Measurements from ENCODE around the gene MESD.

Gene MESD

DNA sequence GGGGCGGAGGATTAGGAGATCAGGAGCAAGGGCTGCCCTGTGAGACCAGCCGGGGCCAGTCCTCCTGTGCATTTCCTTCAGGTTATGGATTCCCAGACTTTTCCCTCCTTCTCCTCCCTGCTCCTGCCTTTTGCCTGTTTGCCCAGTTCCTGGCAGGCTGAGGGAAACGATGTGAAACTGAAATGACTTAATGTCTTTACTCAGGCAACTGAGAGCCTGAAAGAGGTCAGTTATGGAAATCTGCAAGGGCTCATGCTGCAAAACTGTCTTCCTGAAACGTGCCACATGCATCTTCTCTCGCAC lies 57.2 kb downstream of the MESD start:
- DNase-seq, result no peak

DNA sequence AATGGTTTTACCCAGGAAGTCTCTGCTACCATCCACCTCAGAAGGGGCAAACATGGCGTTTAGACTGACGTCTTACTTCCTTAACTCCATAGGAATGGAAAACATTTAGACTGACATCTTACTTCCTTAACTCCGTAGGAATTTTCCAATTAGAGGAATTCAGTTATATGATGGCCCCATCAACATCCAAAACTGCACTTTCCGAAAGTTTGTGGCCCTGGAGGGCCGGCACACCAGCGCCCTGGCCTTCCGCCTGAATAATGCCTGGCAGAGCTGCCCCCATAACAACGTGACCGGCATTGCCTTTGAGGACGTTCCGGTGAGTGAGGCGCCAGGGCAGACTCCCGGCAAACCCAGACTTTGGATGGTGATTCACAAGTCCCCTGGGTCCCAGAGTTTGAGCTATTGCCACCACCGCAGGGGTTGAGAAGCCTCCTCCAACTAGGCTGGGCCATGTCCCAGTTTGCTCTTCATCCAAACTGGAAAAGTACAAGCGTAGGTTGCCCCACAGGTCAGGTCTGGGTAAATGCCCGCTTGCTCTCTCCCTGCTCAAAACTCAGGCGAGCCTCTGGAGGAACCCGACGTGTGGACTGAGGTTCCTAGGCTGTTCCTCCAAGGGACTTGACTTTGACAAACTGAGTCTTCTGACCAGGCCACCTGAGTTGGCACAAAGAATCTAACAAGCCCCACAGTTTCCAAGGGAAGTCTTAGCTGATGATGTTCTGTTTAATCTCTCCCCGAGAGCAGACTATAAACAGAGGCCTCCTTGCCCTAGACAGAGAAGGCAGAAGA lies 57.7 kb downstream of the MESD start:
- no peak for DNase-seq

DNA sequence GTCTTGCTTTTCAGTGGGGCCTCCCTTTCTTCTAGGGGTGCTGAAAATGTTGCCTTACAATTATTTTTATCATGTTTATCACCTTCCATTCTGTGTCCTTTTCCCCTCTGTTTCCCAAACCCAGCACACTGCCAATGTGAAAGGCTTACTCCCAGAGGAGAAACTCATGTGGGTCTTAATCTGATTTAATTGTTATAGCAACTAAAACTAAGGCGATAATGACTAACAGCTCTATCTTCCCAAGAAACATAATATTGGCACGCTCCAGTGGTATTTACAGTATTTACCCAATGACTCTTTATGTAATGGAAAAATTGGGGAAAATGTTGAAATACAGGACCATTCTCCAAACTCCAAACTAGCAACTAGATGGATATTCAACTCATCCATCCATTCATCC lies 58.4 kb downstream of the MESD start:
- DNase-seq, result no peak

DNA sequence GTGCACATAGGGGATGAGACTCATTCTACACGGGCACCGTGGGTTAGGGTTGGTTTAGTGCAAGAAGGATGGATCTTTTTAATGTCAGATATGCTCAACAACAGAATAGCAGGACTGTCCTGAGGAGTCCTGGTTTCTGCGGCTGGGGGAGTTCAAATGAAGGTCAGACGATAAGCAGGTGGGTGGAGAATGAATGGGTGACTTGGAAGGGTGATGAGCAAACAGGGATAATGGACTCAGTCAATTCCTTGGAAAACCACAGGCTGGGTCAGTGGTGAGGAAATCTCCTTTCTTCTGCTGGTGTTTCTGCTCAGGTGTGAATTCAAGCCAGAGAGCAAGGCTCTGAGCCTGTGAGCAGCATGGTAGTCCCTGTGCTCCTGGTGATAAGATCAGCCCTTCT lies 59.9 kb downstream of the MESD start:
- no peak for DNase-seq

DNA sequence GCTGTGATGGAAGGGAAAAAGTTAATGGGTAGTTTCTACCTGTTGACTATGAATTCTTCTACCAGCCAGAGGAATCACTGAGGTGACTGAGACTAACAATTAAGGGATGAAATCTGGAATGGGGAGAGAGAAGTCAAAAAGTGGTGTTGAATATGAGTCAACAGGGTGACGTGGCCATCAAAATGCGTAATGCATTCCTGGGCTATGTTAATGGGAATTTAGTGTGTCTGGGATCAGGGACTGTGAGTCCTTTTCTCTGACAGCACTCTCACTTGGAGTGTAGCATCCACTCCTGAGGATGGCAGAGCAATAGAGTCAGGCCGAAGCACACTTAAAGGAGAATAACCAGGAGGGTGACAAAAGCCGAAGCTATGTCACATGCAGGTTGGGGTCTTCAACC lies 60.4 kb downstream of the MESD start:
- DNase-seq, result no peak

DNA sequence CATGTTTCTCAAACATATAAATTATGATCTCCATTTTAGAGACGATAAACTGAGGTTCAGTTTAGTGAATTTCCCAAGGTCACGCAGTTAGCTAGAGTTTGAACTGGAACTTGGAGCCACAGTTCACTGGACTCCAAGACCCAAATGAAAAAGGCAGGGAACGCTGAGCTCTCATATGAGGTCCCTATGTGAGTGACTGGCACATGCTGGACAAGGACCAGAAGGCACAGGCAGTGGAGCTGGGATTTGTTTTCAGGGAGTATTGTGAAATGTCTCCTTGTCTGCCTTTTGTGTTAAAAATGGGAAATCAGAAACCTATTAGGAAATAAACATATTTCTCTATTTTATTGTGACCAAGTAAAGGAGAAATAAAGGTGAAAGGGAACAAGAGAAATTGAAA lies 63.5 kb downstream of the MESD start:
- no peak for DNase-seq

DNA sequence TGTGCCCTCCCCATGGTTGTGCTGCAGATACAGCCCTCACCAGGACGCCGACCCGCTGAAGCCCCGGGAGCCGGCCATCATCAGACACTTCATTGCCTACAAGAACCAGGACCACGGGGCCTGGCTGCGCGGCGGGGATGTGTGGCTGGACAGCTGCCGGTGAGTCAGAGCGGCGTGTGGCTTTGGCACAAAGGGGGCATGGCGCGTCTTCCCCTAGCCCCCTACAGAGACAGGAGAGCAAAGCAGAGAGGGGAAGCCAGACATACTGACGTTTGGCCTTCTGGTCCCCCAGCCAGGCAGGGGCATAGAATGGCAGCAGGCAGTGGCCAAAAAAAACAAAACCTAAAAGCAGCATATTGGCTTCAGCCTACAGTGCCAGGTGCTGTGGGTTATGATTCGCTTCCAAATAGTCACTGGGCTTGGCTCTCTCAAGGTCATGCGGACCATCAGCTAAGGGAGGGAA lies 64.0 kb downstream of the MESD start:
- no peak for DNase-seq

DNA sequence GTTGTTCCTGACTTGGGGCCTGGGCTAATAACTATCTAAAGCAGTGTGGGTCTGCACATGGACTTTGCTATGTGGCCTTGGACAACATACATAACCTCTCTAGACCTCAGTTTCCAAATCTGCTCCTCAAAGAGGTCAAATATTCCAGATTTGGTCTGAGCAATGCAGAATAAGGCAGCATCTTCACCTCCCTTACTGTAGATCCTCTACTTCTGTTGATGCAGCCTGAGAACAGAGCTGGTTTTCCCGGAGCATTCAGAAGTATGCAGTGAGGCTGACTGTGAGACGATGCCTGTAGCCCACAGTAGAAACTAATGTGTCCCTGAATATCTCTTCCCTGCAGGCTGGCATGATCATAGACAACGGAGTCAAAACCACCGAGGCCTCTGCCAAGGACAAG lies 65.3 kb downstream of the MESD start:
- DNase-seq, result no peak

DNA sequence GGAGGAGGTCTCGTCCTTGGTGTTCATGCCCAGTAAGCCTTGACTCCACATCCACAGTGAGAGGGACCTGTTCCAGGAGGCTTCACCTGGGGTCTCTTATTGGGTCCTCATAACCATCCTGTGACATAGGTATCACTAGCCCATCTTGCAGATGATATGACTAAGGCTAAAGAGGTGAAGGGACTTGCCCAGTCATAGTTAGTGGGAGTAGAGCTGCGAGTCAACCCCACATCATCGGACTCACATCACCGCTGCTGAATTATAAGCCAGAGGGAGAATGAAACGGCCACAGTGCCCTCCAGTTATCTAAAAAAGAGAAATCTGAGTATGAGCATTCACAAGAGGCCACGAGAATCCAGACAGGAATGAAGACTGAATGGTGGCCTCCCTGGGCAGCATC lies 66.0 kb downstream of the MESD start:
- no peak for DNase-seq

DNA sequence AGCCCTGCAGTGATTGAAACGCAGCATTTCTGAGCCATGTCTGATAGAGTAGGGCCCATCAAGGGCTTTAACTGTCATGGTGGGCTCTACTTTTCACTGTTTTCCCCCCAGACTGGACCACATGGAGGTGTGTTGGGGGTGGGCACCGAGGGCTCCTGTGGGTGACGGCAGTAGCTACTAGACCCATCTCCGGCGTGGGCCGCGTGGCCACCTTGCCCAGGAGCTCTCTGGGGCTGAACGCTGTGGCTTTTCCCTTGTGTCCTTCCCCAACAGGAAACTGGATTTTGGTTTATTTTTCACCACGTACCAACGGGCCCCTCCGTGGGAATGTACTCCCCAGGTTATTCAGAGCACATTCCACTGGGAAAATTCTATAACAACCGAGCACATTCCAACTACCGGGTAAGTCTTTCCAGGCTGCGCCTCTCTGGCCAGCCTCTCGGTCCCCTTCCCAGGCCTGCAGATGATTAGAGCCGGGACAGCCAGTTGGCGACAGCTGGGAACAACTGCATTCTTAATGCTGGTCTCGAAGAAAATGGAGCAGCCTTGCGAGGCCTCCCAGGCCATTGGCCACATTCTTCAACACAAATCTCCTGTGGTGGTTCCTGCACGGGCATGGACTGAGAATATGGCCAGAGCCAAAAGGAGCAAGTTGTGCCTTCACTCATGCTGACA lies 67.7 kb downstream of the MESD start:
- no peak for DNase-seq

DNA sequence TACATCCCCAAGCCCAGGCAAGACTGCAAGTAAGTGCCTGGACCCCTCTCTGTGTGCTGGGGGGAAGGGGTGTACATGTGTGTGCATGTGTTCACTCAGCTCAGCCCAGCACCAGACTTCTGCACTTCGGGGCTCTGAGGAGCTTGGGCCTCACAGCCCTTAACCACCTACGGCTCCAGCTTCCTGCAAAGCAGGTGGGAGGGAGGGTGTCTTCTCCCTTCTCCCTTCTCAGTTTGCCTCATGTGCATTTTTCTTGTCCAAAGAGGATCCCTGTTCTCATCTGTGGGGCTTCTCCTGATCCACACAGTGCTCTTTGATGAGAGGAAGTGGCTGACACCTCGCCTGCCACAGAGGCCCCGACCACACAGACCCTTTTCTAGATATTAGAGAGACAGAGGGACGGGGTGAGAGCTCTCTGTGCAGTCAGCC lies 69.3 kb downstream of the MESD start:
- peak in 1 of 2 donors; percentile 0 for DNase-seq

DNA sequence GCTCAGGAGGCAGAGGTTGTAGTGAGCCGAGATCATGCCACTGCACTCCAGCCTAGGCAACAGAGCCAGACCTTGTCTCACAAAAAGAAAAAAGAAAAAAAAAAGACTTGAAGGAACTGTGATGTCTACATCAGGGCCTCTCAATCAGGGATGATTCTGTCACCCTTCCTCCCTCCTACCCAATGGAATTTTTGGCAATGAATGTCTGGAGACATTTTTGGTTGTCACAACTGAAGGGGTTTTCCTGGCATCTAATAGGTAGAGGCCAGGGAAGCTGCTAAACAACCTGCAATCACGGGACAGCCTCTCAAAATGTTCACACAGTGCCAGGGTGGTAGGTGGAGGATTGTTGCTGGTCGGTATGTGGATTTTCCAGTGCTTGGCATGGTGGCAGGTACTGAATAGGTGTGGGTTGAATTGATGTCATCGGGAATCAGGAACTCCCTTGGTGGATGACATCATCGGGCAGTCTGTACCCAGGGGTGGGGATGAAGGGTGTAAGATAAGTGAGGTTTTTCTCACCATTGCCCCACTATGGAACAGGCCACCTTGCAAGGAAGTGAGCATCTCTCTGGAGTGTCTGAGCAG lies 71.3 kb downstream of the MESD start:
- no peak for DNase-seq

DNA sequence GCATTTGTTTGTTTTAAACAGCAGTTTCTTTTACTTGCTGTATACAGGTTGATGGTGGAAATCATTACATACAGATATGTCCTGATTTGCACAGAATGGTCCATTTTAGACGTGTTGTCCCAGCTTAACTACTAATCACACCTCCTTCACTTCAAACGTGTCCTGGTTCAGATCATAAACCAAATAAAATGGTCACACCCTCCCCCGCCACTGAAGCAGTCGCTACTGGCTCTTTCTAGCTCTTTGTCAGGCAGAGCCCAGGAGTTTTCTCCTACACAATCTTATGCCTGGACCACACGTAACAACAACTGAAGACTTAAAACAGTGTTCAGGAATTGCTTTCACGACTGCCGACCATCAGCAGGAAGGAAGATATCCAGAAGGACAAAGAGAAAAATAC lies 73.6 kb downstream of the MESD start:
- no peak for DNase-seq

DNA sequence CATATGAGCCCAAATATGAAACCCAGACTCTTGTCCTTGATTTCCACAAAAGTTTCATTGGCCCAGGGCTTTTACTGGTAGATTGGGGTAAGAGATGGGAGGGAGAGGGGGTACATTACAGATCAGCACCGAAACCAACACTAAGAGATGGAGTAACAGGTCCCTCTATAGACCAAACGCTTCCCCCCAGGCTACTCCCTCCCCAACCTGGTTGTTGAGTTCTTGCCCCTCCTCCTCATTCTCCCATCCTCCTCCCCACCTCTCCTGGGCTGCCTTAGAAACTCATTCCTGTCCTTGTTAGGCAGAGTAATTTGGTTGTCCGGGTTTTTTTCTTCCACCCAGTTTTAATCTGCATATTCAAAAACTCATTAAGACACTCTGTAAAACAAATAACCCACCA lies 74.1 kb downstream of the MESD start:
- no peak for DNase-seq

DNA sequence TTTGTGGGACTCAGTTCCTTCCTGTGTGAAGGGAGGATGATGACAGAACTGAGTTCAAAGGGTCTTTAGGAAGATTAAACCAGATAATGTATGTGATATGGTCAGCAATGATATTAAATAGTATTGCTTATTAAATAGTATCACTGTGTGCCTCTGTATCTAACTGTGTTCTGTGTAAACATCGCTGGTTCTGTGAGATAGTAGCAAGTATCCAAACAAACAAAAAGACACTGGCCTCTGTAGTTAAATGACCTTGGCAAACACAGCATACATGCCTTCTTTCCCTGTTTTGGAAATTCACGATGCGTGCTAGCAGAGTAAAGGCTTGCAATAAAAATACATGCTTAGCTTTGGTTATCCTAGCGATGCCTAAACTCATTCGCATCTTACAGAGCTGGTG lies 76.1 kb downstream of the MESD start:
- DNase-seq, result no peak

DNA sequence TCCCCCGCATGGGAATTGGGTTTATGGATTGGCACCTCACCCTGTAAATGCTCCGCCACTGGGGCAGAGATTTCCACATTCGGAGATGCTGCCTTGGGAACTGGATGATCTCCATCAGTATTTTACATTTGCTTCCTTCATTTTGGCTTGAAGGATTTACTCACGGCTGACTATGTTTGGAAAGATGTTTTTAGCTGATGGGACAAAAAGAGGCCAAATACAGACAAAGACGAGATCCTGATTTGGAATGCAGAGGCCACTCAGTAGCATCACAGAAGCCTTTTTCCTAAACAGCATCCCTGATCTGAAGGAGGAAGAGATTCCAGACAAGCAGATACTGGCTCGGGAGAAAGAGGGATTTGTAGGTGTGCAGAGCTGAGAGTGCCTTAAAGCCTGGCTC lies 76.9 kb downstream of the MESD start:
- DNase-seq, result no peak

DNA sequence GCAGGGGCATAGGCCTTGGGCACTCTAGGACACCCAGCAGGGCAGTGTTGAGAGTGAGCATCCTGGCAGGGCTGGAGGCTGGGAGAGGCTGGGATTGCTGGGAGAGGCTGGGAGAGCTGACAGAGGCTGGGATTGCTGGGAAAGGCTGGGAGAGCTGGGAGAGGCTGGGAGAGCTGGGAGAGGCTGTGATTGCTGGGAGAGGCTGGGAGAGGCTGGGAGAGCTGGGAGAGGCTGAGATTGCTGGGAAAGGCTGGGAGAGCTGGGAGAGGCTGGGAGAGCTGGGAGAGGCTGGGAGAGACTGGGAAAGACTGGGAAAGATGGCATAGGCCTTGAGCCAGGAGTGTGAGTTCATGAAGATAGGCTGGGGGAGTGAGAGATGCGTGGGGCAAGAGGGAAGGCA lies 77.8 kb downstream of the MESD start:
- no peak for DNase-seq

DNA sequence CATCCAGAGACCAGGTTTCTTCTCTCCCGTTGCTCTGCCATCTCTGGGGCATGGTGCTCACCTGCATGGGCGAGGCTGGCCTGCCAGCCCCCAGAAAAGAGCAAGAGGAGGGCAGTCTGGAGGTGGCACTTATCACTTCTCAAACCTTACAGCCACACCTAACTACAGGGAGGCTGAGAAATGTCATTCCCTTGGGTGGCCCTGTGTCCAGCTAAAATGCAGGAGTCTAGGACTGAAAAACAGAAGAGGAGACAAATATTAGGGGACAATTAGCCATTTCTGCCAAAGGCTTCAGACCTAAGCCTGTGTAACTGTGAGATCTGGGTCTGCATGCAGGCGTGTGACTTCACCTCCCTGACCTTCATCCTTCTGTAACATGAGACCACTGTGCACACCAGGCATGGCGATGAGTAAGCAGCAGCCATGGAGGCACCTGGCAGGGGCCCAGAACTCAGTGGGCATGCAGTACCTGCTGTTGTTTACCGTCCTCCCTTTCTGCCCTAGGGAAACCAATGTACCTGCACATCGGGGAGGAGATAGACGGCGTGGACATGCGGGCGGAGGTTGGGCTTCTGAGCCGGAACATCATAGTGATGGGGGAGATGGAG lies 83.4 kb downstream of the MESD start:
- no peak for DNase-seq

DNA sequence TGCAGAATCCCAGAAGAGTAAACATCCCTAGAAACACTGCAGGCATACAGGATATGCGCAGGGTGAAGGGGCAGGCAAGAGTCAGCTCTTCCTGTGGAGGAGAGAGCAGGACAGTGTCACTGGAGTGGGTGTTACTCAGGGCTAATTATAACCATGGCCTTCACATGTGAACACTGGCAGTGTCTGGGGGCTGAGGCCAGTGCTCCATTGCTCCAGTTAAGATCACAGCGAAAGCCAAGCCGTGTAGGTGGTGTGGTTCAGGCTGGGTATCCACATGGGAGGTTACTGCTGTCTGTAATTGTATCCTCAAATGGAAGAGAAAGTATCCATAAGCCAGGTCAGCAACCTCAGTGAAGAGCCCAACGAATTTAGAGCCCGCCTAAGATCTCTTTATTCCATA lies 84.6 kb downstream of the MESD start:
- no peak for DNase-seq

DNA sequence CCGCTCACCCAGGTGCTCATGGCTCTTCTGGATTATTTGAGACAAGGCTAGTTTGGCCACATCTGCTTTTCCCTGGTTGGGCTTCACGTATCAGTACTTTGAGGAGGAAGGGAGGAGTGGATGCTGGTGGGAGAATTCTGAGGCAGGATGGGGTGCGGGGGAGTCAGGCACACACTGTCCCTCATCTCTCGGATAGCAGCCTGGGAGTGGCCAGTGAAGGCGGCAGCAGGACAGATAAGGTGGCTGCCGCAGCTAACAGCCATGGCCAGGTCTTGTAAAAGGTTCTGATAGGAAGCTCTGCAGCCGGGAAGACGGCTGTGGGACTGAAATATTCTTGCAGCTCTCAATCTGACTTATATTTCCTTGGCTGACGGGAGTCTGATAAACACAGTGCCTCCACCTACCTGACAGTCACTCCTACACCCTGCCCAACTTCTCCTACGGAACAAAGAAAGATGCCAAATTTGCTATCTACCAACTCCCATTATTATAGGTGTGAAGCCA lies 87.3 kb downstream of the MESD start:
- no peak for DNase-seq

DNA sequence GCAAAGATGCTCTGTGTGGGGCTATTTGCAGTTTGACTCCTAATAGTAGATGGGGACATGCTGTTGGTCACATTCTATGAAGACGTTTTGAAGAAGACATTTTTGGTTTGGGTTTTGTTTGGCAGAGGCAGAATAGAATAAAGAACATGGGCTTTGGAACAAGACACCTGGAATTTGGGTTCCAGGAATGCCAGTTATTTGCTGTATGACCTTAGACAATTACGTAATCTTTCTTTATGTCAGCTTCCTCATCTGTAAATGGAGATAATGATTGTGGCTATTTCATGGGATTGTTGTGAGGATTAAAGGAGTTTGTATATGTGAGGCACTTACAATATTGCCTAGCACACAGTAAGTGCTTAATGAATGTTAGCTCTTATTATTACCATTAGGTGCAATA lies 91.6 kb downstream of the MESD start:
- no peak for DNase-seq

All from CD4-positive, alpha-beta T cell treated with Interleukin-4 for 1 hour (primary cell).